ENCODE results near the gene BACH1.
"Not testable (repeated sequence)": the region's sequence is repeated elsewhere in the genome, so short reads cannot be mapped to it uniquely, and the experiment has no call there.

Gene BACH1

DNA sequence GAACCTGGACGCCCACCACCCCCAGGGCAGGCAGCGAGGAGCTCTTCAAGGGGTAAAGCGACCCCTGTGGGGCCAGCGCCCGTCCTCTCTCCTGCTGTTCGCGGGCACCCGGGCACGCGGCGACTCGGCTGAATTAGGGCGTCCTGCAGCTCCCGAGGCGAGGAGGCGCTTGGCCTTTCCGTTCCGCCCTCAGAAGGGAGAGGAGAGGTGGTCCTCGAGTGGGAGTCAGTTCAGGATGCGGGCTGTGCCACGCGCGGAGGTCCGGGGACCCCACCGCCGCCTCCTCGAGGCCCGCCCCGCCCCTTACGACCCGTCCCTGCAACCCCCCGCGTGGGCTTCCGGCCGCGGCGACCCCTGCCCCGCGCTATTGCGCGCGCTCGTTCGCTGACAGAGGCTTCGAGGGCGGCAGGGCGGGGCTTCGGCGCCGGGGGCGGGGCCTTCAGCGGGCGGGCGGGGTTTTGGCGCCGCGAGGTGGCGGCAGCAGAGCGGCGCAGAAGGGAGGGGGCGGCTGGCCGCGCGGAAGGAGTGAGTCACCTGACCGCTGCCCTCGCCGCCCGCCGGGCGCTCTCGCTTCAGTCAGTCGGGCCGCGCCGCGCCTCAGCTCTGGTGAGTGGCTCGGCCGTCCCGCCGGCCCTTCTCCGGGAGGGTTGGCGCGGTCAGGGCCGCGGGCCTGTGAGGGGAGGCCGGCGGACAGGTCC lies at the start of gene BACH1:
TSS of gene BACH1 (plus strand) at position 575 of the 698 bp plus-strand sequence. CDS start 22,359 bp downstream, outside the sequence.
- peak; percentile 74 to 86 (median 77) for DNase-seq (ENCODE audit: low read depth in 3 of 3)

DNA sequence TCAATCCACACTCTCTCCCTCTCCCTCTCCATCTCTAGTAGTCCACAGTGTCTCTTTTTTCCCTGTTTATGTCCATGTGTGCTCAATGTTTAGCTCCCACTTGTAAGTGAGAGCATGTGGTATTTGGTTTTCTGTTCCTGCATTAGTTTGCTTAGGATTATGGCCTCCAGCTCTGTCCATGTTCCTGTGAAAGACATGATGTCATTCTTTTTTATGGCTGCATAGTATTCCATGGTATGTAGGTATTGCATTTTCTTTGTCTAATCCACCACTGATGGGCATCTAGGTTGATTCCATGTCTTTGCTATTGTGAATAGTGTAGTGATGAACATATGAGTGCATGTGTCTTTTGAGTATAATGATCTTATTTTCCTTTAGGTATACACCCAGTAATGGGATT lies 49.4 kb upstream of the BACH1 start:
- DNase-seq (ENCODE audit: low read depth in 3 of 3), result not testable (repeated sequence)

DNA sequence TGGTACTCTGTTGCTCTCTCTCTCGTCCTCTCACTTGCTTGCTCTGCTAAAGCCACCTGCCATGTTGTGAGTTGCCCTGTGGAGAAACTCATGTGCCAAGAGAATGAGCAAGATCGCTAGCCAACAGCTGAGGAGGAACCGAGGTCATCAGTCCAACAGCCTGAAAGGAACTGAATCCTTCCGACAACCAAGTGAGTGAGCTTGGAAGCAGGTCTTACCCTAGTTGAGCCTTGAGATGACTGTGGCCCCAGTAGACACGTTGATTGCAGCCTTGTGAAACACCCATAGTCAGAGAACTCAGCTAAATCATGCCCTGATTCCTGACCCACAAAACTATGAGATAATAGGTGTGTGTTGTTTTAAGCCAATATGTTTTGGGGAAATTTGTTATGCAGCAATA lies 48.1 kb upstream of the BACH1 start:
- DNase-seq (ENCODE audit: low read depth in 3 of 3), result no peak

DNA sequence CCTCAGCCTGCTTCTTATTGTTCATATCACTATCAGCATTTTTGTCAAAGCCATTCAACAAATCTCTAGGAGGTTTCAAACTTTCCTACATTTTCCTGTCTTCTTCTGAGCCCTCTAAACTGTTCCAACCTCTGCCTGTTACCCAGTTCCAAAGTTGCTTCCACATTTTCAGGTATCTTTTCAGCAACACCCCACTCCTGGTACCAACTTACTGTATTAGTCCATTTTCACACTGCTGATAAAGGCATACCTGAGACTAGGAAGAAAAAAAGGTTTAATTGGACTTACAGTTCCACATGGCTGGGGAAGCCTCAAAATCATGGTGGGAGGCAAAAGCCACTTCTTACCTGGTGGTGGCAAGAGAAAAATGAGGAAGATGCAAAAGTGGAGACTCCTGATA lies 44.9 kb upstream of the BACH1 start:
- not testable (repeated sequence) for DNase-seq (ENCODE audit: low read depth in 3 of 3)

DNA sequence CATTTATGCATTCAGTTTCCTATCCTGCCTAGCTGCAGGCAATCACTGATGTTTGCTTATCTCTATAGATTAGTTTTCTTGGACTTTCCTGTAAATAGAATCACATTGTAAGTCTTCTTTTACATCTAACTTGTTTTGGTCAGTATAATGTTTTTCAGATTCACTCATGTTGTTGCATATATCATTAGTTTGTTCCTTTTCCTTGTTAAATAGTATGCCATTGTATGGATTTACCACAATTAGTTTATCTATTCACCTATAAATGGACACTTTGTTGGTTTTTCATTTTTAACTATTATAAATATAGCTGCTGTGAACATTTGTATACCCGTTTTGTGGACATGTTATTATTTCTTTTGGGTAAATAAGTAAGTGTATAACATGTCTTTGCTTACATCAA lies 44.2 kb upstream of the BACH1 start:
- no peak for DNase-seq (ENCODE audit: low read depth in 3 of 3)

DNA sequence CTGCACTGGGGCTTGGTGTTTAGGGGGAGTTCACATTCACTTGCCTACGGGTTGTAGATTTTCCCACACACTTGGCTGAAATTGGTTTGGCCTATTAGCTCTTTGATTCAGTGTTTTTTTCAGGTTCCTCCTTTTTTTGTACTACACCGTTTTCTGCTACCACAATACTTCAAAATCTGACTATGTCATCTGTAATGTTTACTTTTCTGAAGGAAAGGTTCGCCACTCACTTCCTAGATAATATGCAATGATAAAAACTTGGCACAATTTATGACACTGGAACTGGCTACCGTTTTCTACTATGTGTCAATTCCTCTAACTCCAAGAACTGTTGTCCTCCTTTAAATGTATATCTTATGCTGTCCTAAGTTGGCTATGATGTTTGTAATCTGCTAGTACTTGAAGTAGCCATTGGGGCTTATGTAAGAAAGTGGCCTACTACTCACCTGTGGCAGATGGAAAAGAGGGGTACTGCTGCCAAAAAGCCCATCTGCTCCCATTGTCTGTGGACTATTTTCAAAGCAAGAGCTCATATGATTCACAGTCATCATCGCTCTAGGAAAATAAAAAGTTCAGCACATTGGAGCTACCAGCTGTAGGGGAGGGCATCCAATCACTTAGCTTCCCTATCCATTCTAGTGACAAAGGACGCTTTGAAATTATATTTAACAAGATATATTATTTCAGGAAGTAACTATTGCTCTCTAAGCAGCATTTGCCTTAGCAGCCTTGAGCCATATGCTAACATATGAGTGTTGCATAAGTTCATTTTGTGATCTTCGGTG lies 42.4 kb upstream of the BACH1 start:
- DNase-seq (ENCODE audit: low read depth in 3 of 3), result no peak

DNA sequence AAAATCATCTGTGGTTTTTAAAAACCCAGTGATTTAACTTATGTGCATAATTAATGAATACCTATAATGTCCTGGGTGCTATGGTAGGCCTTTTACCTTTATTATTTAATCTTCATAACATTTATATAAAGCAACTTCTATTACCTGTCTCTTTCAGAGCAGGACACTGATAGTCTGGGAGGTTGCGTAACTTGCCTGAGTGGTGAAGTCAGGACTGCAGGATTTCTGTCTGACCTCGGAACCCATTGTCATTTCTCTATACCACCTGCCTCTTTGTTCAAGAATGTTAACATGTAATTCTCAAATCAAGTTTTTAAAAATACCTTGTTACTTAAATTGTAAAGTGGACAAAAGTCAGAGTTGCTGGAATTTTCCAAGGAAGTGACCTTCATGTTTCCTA lies 41.0 kb upstream of the BACH1 start:
- no peak for DNase-seq (ENCODE audit: low read depth in 3 of 3)

DNA sequence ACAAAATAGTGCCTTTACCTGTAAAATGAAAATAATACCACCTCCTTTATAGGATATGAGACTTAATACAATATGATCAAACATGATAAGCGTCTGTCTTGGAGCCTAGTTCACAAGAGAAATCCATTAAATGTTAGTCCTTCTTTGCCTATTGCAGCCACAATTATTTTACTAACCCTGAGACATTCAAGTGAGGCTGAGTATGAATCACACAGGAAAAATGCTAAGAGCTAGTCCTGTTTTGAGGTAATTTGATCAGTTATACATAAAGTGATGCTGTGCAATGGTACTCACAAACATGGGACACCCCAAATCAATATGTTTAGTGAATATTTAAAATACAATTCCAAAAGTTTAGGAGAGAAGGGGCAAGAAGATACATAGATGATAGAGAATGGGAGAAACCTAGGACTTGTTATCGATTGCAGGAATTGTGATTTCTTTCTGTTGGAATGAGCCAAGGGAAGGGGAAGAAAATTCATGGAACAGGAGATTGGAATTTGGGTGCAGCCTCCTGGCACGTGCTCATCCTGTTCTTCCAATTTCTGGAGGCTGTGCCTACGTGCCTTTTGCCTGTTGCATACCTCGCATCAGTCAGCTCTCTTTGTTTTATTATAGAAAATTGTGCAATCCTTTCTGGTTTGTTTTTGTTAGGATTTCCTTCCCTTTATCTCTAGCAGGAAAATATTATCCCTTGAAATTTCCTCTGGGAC lies 39.9 kb upstream of the BACH1 start:
- DNase-seq (ENCODE audit: low read depth in 3 of 3), result no peak

DNA sequence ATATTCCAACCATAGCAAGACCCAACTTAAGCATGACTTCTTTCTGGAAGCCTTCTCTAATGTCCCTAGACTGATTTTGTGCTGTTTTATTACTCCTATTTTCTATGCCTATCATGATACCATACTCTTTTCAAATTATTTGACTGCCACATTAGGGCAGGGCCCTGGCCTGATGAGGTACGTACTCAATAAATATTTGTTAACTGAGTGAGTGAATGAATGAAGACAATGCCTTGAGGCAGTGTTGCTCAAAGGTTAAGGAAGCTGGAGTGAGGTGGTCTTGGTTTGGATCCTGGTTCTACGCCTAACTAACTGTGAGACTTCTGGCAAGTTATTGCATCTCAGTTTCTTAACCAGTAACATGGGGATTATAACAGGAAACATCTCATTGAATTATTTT lies 38.3 kb upstream of the BACH1 start:
- DNase-seq (ENCODE audit: low read depth in 3 of 3), result no peak

DNA sequence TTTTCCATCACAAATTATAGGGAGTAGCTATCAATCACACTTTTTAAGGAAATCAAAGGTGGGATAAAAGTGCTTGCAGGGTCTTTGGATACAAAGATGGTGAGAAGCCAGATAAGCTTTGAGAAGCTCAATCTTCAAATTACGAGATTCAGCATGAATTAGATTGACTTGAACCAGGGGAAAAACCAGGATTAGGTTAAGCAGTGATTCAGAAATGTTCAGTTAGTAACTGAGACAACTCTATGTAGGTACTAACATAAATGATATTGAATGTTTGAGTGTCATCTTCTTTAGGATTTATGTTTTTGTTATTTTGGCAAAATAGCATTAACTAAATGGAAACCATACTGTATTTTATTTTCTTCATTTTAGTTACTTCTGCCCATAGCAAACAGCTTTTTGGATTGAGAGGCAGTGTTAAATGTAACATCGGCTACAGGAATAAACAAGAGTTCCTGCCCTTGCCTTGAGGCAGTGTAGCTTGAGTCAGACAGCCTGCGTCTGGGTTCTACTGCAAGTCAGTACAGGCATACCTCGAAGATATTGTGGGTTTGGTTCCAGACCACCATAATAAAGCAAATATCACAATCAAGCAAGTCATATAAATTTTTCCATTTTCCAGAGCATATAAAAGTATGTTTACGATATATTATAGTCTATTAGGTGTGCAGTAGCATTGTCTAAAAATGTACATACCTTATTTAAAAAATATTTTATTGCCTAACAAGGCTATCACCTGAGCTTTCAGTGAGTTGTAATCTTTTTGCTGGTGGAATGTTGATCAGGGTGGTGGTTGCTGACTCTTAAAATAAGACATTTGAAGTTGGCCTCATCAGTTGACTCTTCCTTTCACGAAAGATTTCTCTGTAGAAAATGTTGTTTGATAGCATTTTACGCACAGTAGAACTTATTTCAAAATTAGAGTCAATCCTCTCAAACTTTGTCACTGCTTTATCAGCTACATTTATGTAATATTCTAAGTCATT lies 36.9 kb upstream of the BACH1 start:
- DNase-seq (ENCODE audit: low read depth in 3 of 3), result no peak

DNA sequence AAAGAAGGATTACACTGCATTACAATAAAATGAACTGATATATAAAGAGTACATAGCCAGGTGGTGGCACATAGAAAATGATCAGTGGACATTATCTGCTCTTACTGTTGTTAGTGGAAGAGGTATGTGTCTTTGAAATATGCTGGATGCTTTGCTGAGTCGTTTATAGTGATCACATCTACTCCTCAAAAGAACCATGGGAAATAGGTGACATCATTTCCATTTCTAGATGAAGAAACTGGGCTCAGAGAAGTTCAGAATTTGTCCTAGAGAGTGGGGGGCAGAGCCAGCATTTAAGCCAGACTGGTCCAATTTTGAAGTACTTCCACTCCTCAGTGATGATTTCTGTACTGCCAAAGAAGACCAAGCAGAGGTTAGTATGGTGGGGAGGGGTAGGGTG lies 34.0 kb upstream of the BACH1 start:
- DNase-seq (ENCODE audit: low read depth in 3 of 3), result no peak

DNA sequence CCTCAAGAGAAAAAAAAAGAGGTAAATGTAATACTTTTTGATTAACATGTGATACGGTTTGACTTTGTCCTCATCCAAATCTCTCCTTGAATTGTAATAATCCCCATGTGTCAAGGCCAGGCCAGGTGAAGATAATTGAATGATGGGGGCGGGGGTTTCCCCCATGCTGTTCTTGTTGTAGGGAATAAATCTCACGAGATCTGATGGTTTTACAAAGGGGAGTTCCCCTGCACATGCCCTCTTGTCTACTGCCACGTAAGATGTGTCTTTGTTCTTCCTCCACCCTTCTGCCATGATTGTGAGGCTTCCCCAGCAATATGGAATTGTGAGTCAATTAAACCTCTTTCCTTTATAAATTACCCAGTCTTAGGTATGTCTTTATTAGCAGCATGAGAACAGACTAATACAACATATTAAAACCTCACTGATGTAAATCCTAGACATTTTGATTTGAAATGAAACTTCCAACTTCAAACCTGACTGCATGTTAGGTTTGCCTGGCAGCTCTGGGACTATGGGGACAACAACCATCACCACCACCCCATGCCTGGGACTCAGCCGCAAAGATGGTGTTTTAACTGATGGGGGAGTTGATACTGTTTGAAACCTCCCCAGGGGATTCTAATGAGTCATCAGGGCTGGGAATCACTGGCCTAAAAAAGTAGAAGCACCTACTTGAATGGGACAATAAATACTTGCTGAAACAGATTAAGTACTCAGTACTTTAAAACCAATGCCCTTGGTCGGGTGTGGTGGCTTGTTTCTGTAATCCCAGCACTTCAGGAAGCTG lies 32.8 kb upstream of the BACH1 start:
- DNase-seq (ENCODE audit: low read depth in 3 of 3), result peak in 2 of 3 experiments; percentile 21 to 50

DNA sequence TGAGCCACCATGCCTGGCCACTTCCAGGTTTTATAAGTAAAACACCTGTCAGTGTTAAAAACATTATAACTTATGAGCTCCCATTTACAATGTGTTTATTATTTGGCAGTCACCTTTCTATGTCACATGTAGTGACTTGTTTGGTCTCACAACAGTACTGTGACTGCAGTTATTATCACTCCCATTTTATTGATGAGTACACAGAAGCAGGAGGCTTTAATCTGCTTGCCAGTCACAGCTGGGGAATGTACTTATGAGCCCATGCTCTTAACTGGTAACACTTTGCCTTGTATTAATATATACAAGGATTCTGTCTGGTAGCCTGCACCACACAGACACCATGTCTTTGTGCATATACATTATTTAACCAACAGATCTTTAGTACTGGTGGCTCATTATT lies 31.1 kb upstream of the BACH1 start:
- no peak for DNase-seq (ENCODE audit: low read depth in 3 of 3)

DNA sequence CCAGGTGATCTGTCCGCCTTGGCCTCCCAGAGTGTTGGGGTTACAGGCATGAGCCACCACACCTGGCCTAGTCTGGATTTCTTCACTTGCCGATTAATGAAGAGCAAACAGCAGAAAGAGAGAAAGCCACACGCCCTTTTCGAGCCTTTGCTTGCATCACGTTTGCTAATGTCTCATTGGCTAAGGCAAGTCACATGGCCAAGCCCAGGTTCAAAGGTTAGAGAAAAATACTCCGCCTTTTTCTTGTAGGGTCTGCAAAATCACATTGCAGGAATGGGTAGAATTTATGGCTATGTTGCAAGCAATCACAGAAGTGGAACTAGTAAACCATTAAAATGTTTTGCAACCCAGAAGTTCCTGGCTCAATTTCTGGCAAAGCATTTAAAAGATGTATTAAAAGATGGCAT lies 26.8 kb upstream of the BACH1 start:
- no peak for DNase-seq (ENCODE audit: low read depth in 3 of 3)

DNA sequence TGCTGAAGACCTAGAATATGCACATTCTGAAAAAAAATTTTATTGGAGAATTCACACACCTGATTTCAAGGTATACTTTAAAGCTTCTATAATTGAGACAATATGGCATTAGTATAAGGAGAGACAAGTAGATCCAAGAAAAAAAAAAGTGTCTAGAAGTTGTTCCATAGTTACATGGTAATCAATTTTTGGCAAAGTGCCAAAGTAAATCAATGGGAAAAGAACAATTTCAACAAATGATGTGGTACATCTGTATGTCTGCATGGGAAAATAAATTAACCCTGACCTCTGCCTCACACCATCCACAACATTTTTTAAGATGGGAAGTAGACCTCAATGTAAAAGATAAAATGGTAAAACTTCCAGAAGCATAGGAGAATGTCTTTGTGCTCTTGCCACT lies 21.3 kb upstream of the BACH1 start:
- DNase-seq (ENCODE audit: low read depth in 3 of 3), result no peak

DNA sequence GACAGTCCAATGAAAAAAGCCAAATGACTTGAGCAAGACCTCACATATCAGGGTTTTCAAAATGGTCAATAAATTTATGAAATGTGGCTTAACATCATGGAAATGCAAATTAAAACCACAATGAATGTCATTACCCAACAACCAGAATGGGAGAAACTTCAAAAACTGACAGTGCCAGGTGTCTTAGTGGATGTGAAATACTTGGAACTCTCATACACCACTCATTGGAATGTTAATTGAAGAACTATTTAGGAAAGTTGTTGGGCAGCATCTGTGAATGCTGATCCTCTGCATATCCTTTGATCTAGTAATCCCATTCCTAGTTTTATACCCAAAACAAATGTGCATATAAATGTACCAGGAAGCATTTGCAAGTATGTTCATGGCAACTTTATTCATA lies 19.2 kb upstream of the BACH1 start:
- DNase-seq (ENCODE audit: low read depth in 3 of 3), result no peak

DNA sequence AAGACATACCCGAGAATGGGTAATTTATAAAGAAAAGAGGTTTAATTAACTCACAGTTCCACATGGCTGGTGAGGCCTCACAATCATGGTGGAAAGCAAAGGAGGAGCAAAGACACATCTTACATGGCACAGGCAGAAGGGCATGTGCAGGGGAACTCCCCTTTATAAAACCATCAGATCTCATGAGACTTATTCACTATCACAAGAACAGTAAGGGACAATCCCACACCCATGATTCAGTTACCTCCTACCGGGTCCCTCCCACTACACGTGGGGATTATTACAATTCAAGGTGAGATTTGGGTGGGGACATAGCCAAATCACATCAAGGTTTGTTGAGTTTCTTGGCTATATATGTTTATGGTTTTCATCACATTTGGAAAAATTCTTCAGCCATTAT lies 16.9 kb upstream of the BACH1 start:
- not testable (repeated sequence) for DNase-seq (ENCODE audit: low read depth in 3 of 3)

DNA sequence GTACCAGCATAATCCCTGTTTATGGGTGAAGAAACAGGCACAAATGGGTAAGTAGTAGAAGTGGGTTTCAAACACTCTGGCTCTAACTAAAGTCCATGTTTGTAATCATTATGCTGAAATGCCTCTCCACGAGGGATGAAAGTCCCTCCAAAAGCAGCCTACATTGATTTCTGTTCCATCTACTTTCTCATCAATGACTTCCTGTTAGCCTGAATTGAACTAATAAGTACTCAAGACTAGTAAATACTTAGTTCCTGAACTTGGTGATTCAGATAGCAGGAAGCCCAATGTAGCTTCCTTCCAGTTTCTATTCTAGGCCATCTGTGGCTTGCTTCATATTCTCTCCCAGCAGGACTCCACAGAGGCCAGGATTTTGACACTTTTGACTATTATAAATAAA lies 11.3 kb upstream of the BACH1 start:
- no peak for DNase-seq (ENCODE audit: low read depth in 3 of 3)

DNA sequence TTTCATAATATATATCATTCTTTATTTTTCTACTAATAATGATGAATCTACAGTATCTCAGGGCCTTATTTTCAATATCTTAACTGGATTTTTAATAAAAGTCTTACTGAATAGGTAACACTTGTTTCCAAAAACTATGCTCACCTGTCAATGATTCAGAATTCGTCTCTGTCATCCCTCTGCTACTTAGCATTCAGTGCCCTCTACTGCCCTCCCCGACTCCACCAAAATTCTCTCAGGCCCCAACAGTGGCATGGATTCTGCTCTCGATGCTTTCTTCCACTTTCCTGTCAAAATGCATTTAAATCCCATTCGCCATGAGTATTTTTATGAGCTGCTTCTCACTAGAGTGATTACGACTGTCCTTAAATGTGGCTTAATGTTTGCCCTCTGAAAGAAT lies 10.5 kb upstream of the BACH1 start:
- no peak for DNase-seq (ENCODE audit: low read depth in 3 of 3)

DNA sequence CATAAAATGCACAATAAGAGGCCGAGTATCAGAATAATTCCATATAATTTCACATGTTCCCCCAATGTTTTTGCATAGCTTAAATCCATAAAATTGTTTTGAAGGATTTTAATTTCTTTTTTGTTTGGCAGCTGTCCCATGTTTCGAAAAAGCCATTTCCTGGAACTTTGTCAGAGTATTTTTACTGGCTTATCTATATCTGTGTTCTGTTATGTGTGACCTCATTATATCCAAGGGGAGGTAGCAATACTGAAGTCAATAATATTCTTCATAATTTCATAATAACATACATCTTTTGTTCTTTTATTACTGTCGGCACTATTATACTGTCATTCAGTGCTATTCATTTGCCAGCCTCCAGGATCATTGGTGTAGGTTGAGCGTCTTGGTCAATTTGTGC lies 9.4 kb upstream of the BACH1 start:
- no peak for DNase-seq (ENCODE audit: low read depth in 3 of 3)

DNA sequence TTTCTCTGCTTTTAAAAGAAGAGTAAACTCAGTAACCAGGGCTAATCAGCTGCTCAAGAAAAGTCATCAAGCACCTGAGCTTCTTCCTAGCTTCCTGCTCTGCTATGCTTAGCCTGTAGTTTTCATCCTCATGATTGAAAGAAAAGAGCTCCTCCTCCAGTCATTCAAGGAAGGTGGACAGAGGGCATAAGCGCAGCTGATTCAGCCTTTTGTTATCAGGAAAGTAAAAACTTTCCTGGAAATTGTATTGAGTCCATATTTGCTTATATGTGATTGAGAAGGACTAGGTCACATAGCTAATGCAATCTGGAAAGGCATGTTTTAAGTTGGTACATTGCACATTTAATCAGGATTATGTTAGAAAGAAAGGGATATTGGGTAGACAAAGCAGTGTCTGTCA lies 8.5 kb upstream of the BACH1 start:
- DNase-seq (ENCODE audit: low read depth in 3 of 3), result no peak
